ENCODE measurements around the gene TMEM82. TPM values are rescaled to one million over a fixed set of nuclear protein-coding genes. Genes with fewer than 3 reads are reported as not detected.

TMEM82 gene
- total RNA-seq, 1 donor from 2014 or later, result not detected

DNA sequence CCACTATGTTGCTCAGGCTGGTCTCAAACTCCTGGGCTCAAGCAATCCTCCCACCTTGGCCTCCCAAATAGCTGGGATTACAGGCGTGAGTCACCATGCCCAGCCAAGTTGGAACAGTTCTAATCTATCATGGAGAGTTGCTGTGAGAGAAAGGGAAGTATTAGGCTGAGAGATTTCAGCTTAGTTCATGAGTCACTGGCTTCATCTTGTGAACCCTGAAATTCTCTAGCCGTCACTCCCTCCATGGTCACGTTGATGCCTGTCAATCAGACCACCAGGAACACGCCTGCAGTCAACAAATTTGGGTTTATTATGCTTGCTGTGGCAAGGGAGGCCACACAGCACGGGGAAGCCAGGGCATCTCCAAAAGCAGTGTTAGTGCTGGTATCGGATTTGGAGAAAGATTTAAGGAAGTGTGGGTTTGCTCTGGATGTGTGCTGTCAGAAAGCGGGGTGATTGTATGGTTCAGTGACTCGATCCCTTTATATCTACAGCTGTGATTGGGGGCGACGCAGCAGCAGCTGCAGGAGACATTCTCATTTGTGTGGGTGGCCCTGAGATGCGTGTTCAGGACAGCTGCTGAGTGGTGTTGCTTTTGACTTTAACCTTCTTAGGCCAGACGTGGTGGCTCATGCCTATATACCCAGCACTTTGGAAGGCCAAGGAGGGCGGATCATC is 46.5 kb downstream of the TMEM82 start:
- TF ChIP-seq, protein P1, sequence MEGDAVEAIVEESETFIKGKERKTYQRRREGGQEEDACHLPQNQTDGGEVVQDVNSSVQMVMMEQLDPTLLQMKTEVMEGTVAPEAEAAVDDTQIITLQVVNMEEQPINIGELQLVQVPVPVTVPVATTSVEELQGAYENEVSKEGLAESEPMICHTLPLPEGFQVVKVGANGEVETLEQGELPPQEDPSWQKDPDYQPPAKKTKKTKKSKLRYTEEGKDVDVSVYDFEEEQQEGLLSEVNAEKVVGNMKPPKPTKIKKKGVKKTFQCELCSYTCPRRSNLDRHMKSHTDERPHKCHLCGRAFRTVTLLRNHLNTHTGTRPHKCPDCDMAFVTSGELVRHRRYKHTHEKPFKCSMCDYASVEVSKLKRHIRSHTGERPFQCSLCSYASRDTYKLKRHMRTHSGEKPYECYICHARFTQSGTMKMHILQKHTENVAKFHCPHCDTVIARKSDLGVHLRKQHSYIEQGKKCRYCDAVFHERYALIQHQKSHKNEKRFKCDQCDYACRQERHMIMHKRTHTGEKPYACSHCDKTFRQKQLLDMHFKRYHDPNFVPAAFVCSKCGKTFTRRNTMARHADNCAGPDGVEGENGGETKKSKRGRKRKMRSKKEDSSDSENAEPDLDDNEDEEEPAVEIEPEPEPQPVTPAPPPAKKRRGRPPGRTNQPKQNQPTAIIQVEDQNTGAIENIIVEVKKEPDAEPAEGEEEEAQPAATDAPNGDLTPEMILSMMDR (IDR thresholded peaks at IDR 0.05), result no peak
- Histone ChIP-seq H3K27ac (peak overlapping the region; percentile 1), H3K4me1 (peaks cover 16% of the 10 kb centered on the region), H3K9me3 (no peaks in the 10 kb centered on the region), H3K36me3 (no peaks in the 10 kb centered on the region), H3K27me3 (ENCODE audit: low read depth) (no peaks in the 10 kb centered on the region), H3K4me3 (no peak overlapping the region)
- intact Hi-C loops (cut with DNase I), result no loop called here
- peak; percentile 41 to 45 for ATAC-seq
- no peak for DNase-seq

DNA sequence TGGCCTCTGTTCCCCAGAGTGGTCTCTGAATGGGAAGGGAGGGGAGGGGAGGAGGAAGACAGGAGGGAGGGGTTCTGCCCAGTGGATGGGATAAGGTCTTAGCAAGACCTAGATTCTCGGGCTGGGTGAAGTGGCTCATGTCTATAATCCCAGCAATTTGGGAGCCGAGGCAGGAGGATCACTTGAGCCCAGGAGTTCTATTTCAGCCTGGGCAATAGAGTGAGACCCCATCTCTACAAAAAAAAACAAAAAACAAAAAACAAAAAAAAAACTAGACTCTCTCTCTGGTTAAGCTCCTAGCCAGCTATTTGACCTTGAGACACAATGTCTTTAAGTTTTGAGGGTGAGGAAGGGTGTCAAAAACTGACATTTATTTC is 53.8 kb downstream of the TMEM82 start:
- H3K4me1 ChIP-seq, result peaks cover 33% of the 10 kb centered on the region
- intact Hi-C loops (cut with DNase I), result no loop called here

More for the DNA sequence above, 53.8 kb downstream of the TMEM82 start:
- H3K27me3 ChIP-seq (ENCODE audit: low read depth), result no peaks in the 10 kb centered on the region
- H3K9me3 ChIP-seq, result no peaks in the 10 kb centered on the region
- ATAC-seq (no peak), DNase-seq (no peak)
- H3K36me3 ChIP-seq, result no peaks in the 10 kb centered on the region
- no peak overlapping the region for H3K4me3 ChIP-seq
- H3K27ac ChIP-seq, result no peak overlapping the region
- TF ChIP-seq, protein P1 (IDR thresholded peaks at IDR 0.05), result no peak

Other genes starting within 250 kb of the TMEM82 start
- 16.4 TPM for gene CASP9, start 218.3 kb upstream of the TMEM82 start, total RNA-seq
- 23.9 TPM for gene DNAJC16, start 215.7 kb upstream of the TMEM82 start, total RNA-seq
- not detected for gene AGMAT, start 157.4 kb upstream of the TMEM82 start, total RNA-seq
- 48.8 TPM for gene DDI2, start 125.0 kb upstream of the TMEM82 start, total RNA-seq
- gene PLEKHM2, start 58.2 kb upstream of the TMEM82 start, total RNA-seq, result 80.4 TPM
- gene SLC25A34, start 6.2 kb upstream of the TMEM82 start, total RNA-seq, result 3.5 TPM
- 20.1 TPM for gene FBLIM1, start 16.3 kb downstream of the TMEM82 start, total RNA-seq
- gene UQCRHL, start 65.2 kb downstream of the TMEM82 start, total RNA-seq, result 1.1 TPM
- 54.7 TPM for gene SPEN, start 105.2 kb downstream of the TMEM82 start, total RNA-seq
- 37.7 TPM for gene ZBTB17, start 233.6 kb downstream of the TMEM82 start, total RNA-seq

Data from lower lobe of right lung (tissue), 2 donors.